Ovary (tissue), 9 donors: ENCODE measurements around the gene DLG5. TPM values are rescaled to one million over a fixed set of nuclear protein-coding genes. Genes with fewer than 3 reads are reported as not detected.

ENCODE experiments used
- DNase-seq, 5 donors: peaks; one replicate each; pipeline ENCODE4 v3.0.0-alpha.2; 2019 to 2020
- H3K27ac ChIP-seq, 2 donors: fragments of 200-600 bp; one replicate each; pipeline versions ENCODE4 v1.5.1 to v1.8.0; 2019 to 2022
- H3K27me3 ChIP-seq: fragments of 200-600 bp; one replicate; pipeline ENCODE4 v1.8.0; 2022
- H3K36me3 ChIP-seq: fragments of 200-600 bp; sonication (generic); one replicate; pipeline ENCODE4 v1.5.1; 2019
- H3K4me1 ChIP-seq: one replicate; pipeline ENCODE4 v1.8.1; 2013; ENCODE audit warnings: mild to moderate bottlenecking, moderate library complexity; ENCODE audit not compliant: insufficient read depth
- H3K4me3 ChIP-seq: fragments of 200-600 bp; sonication (generic); one replicate; pipeline ENCODE4 v1.5.1; 2017
- H3K9me3 ChIP-seq, 2 donors: fragments of 200-600 bp in 1 of 2; sonication (generic) in 1 of 2; one replicate each; pipeline versions ENCODE4 v1.5.1 to v1.8.1; 2013 to 2019; ENCODE audit warnings: mild to moderate bottlenecking in 1 of 2, moderate library complexity in 1 of 2
- CTCF ChIP-seq, 3 donors: fragments of 450-650 bp in 2 of 3; fragments of 200-600 bp in 1 of 3; IDR thresholded peaks; one replicate each; pipeline versions ENCODE4 v1.5.1 to v1.8.0; 2016 to 2022; ENCODE audit warnings: antibody characterized with exemption in 3 of 3, mild to moderate bottlenecking in 1 of 3
- EP300 ChIP-seq: sonication (generic); formaldehyde crosslinking; IDR thresholded peaks from one replicate; pipeline ENCODE4 v1.6.1; 2017; ENCODE audit warnings: antibody characterized with exemption
- POLR2A ChIP-seq: fragments of 450-650 bp; IDR thresholded peaks from one replicate; pipeline ENCODE4 v1.6.1; 2017; ENCODE audit warnings: antibody characterized with exemption, mild to moderate bottlenecking, moderate library complexity
- WGBS, 3 donors: extraction: QIAGEN DNeasy Blood & Tissue Kit in 1 of 3; methylation state at CpG; one replicate each; pipeline versions ENCODE4 v1.1.5 to v1.1.7; 2013 to 2017; 5-methylcytosine and 5-hydroxymethylcytosine counted together
- intact Hi-C, 4 donors: fragments of 100-400 bp; cut with DNase I; formaldehyde crosslinking; loops; one replicate each; pipeline versions ENCODE4 v1.11.0 to v1.15.1; 2022 to 2023
- polyA plus RNA-seq, 2 donors: library from polyadenylated mRNA; stranded (reverse); fragments of 200-250 nt in 1 of 2; fragments of 350-450 nt in 1 of 2; fragmentation: Illumina TruSeq in 1 of 2; extraction: RNeasy Lipid Tissue Mini Kit (QIAGEN cat#74804) in 1 of 2; gene quantifications; one replicate each; pipeline ENCODE4 v1.2.3, GENCODE V29; 2013 to 2014
- total RNA-seq, 7 donors: library from RNA; depleted of rRNA in 2 of 7; stranded (reverse); fragments of >200 nt in 2 of 7; fragmentation: NEBNext Ultra II Directional in 3 of 7; extraction: Animal tissue kit (Norgen Biotek cat#: 25700) in 3 of 7; gene quantifications; one replicate each; pipeline versions ENCODE4 v1.1.0 to v1.2.4, GENCODE V29; 2016 to 2023
- donor health status: DM: no; HTN: no; CAD: no; lungs with moderate emphysema.
- donor health status: DM: no; HTN: no; CAD: no.
- donor health status: Bipolar disorder and iron deficiency.
- donor health status: DM: yes; HTN: yes; CAD: no.
- donor health status: DM: no; HTN: no; CAD: no.
- donor health status: DM: yes; HTN: yes; CAD: no.

Gene DLG5
- total and polyA plus RNA-seq, 9 donors = 29.1 to 71.9 (median 42.8) TPM

- intact Hi-C loops = loop anchor here in 2 of 4 donors (10.0 kb wide), 2 partner anchors 53 to 77 kb away; no protein-coding TSS in a partner anchor
- DNase-seq = peak in 1 of 5 donors; percentile 19
- Histone ChIP-seq H3K9me3 (no peaks in the 10 kb centered on the region), H3K27ac (no peak overlapping the region), H3K4me1 (peaks cover 25% of the 10 kb centered on the region), H3K36me3 (no peaks in the 10 kb centered on the region), H3K27me3 (no peaks in the 10 kb centered on the region), H3K4me3 (no peak overlapping the region)
- 28 to 46% (median 42%) methylated on average over 7 of the region's 7 CpGs for WGBS, 3 donors
- TF ChIP-seq EP300 = no peak
- no peak for TF ChIP-seq POLR2A
- no peak for TF ChIP-seq CTCF (IDR thresholded peaks at IDR 0.05)
These were observed 5.2 kb downstream of the DLG5 start for GRCh38 chr10:77921395-77921794.

DNA sequence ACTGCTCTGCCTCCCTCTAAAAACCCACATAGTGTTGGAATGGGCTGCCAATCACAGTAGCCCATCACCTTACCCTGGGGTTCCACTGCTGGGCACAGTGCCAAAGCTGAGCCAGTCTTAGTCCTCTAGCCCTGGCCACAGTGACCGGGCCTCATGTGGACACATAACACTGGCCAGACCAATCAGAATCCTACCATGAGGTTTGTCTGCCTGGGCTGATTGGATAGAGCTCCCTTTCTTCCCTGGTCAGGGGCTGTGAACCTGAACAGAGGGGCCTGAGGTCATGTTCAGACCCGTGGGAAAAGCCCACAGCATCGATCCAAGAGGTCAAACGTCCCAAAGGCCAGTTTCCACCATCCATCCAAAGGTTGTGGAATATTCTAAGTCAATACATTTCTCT lies 6.1 kb downstream of the DLG5 start:
- Histone ChIP-seq H3K9me3 (no peaks in the 10 kb centered on the region), H3K36me3 (no peaks in the 10 kb centered on the region), H3K27me3 (no peaks in the 10 kb centered on the region), H3K4me1 (peaks cover 25% of the 10 kb centered on the region), H3K27ac (no peak overlapping the region), H3K4me3 (no peak overlapping the region)
- TF ChIP-seq CTCF (IDR thresholded peaks at IDR 0.05) (no peak), EP300 (no peak), POLR2A (no peak)
- peak in 1 of 5 donors; percentile 45 for DNase-seq
- intact Hi-C loops = loop anchor here in 2 of 4 donors (10.0 kb wide), 2 partner anchors 54 to 76 kb away; no protein-coding TSS in a partner anchor
- 76 to 83% (median 78%) methylated on average over 4 of the region's 4 CpGs for WGBS, 3 donors

DNA sequence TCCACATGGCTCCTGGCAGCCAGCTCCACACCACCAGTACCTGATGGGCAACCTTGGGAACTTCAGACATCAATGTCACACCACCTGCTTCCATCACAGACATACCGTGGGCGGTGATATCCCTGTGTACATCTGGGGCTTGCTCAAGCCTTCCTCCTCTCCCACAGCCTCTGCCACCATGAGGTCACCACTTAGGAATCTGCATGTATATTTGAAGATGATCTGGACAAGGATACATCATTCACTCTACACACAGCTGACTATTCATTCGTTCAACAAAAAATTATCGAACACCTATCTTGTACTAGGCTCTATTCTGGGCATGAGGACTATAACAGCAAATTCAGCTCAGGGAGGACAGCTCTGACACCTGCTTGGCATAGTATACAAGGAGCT lies 6.8 kb downstream of the DLG5 start:
- no peak for DNase-seq
- Histone ChIP-seq H3K4me3 (no peak overlapping the region), H3K4me1 (peaks cover 27% of the 10 kb centered on the region), H3K36me3 (no peaks in the 10 kb centered on the region), H3K9me3 (no peaks in the 10 kb centered on the region), H3K27ac (no peak overlapping the region), H3K27me3 (no peaks in the 10 kb centered on the region)
- TF ChIP-seq EP300 (no peak), POLR2A (no peak)
- intact Hi-C loops = loop anchor here in 2 of 4 donors (10.0 kb wide), 2 partner anchors 55 to 75 kb away; no protein-coding TSS in a partner anchor
- WGBS, 3 donors = 64 to 68% (median 64%) methylated on average over 4 of the region's 4 CpGs

- Histone ChIP-seq H3K4me3 (no peak overlapping the region), H3K4me1 (peaks cover 23% of the 10 kb centered on the region), H3K36me3 (no peaks in the 10 kb centered on the region), H3K27ac (no peak overlapping the region), H3K9me3 (no peaks in the 10 kb centered on the region), H3K27me3 (no peaks in the 10 kb centered on the region)
- WGBS, 3 donors = 57 to 71% (median 59%) methylated on average over 10 of the region's 10 CpGs
- DNase-seq = no peak
- no peak for TF ChIP-seq CTCF (IDR thresholded peaks at IDR 0.05)
- no peak for TF ChIP-seq POLR2A
- TF ChIP-seq EP300 = no peak
- intact Hi-C loops = no loop called here
These were observed 11.0 kb downstream of the DLG5 start for GRCh38 chr10:77915319-77916105.

GRCh38 chr10:77913090-77913489 lies 13.5 kb downstream of the DLG5 start:
- no peak for TF ChIP-seq CTCF (IDR thresholded peaks at IDR 0.05)
- no peak for TF ChIP-seq EP300
- TF ChIP-seq POLR2A = no peak
- no peak overlapping the region for H3K27ac ChIP-seq
- no peaks in the 10 kb centered on the region for H3K36me3 ChIP-seq
- H3K4me1 ChIP-seq = peaks cover 31% of the 10 kb centered on the region
- intact Hi-C loops = no loop called here
- no peak for DNase-seq
- no peaks in the 10 kb centered on the region for H3K9me3 ChIP-seq
- H3K27me3 ChIP-seq = no peaks in the 10 kb centered on the region
- no peak overlapping the region for H3K4me3 ChIP-seq
- WGBS, 3 donors = 29 to 38% (median 32%) methylated on average over 4 of the region's 4 CpGs
